ENCODE data around the gene VPS4A. TPM values are rescaled to one million over a fixed set of nuclear protein-coding genes. Genes with fewer than 3 reads are reported as not detected.

VPS4A gene
- total RNA-seq, 1 donor from 2014 or later = 17.9 TPM

DNA sequence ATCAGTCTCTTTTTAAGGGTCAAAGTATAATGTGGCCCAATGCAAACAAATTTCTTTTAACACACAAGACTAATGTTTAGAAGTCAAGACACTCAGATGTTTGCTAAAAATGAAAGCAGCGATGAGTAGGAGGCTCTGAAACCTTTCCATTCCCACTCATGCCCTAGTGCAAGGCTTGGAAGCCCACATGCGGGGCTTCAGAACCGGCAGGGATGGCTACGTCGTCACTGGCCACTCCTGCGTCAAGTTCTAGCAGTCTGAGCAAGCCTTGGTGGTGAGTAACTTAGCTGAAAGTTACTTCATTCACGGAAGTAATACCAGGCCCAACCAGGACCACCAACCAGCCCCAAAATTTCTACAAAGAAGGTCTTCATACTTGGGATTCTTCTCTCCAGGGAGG lies 55.3 kb downstream of the VPS4A start:
- DNase-seq = no peak

DNA sequence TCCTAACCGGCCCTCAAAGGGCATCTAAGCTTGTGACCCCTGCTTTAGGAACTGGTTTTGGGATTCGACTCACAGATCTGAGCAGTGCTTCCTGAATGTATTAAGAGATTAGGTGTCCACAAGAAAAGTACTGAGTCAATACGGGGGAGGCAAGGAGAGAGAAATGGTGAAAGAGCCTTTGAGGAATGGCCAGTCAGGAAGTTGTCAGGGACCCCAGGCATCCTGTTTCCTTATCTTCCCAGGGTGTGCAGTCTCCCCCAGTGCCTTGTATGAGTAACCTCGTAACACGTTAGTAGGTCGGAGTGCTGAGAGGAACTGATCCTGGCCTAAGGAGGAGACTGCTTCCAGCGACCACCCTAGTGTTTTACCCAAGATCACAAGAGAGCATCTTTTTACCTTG lies 56.8 kb downstream of the VPS4A start:
- DNase-seq = no peak

DNA sequence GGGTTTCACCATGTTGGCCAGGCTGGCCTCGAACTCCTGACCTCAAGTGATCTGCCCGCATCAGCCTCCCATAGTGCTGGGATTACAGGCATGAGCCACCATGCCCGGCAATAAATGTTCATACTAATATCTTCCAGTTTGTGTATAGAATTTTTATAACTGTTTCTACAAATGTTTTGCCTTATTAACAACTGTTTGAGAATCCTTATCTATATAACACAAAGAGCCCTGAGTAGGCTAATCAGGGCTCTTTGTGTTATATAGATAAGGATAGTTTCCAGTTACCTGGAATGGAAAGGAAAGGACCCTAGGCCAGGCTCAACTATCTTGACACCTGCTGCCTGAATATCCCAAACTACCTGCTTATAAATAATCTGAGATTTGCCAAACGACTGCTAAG lies 57.7 kb downstream of the VPS4A start:
- DNase-seq = no peak

DNA sequence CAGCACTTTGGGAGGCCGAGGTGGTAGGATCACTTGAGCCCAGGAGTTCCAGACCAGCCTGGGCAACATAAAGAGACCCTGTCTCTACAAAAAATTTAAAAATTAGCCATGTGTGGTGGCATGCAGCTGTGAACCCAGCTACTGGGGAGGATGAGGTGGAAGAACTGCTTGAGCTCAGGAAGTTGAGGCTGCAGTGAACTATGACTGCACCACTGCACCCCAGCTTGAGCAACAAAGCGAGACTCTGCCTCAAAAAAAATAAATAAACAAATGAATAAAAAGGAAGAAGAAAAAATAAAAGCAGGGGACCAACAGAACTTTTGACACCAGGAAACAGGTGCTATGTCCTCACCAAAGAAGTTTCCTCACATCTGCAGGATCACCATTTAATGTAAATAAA lies 60.4 kb downstream of the VPS4A start:
- DNase-seq = no peak

DNA sequence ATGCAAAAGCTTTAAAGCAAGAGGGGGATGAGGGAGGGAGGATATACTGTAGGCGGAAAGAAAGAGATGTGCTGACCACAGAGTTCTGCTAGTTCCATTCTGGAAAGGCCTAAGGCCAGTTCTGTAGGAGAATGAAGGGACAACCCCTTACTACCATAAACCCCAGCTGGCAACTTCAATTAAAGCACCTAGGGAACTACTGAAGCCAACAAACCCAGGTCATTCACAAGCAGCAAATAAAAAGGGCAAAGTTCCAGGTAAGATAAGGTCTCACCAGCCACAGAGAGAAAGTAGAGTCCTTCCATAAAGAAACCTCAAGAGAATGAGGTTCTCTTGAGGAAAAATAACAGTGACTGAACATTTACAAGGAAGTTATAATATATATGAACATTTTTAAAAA lies 61.9 kb downstream of the VPS4A start:
- DNase-seq = no peak

Other genes with a start within 250 kb of the VPS4A start
- gene HAS3, start 205.7 kb upstream of the VPS4A start, total RNA-seq = 9.9 TPM
- 44.8 TPM for gene CHTF8, start 178.8 kb upstream of the VPS4A start, total RNA-seq
- 19.1 TPM for gene UTP4, start 178.7 kb upstream of the VPS4A start, total RNA-seq
- gene SNTB2, start 124.2 kb upstream of the VPS4A start, total RNA-seq = 33.8 TPM
- 8.9 TPM for gene PDF, start 19.2 kb downstream of the VPS4A start, total RNA-seq
- gene COG8, start 28.2 kb downstream of the VPS4A start, total RNA-seq = 20.0 TPM
- gene NIP7, start 28.4 kb downstream of the VPS4A start, total RNA-seq = 16.7 TPM
- not detected for gene TMED6, start 40.4 kb downstream of the VPS4A start, total RNA-seq
- 29.9 TPM for gene TERF2, start 74.7 kb downstream of the VPS4A start, total RNA-seq
- gene CYB5B, start 113.3 kb downstream of the VPS4A start, total RNA-seq = 34.9 TPM

All from skin of body (tissue), 2 donors.